Thyroid gland (tissue), 4 donors: ENCODE results near the gene CCND2. TPM values are rescaled to one million over a fixed set of nuclear protein-coding genes. Genes with fewer than 3 reads are reported as not detected.

Experiments
- DNase-seq, 2 donors: peaks; one replicate each; pipeline ENCODE4 v3.0.0-alpha.2; 2019
- H3K27ac ChIP-seq, 3 donors: fragments of 200-600 bp; sonication (generic); 1 replicate in 2 of 3; 2 replicates in 1 of 3; pipeline ENCODE4 v1.5.1; 2016 to 2019; ENCODE audit warnings: mild to moderate bottlenecking in 1 of 3, moderate library complexity in 1 of 3
- H3K27me3 ChIP-seq: fragments of 200-600 bp; sonication (generic); one replicate; pipeline ENCODE4 v1.5.1; 2019
- H3K36me3 ChIP-seq, 2 donors: fragments of 200-600 bp; sonication (generic); one replicate each; pipeline ENCODE4 v1.5.1; 2016 to 2019
- H3K4me1 ChIP-seq, 2 donors: fragments of 200-600 bp; sonication (generic); one replicate each; pipeline ENCODE4 v1.5.1; 2017 to 2019
- H3K4me3 ChIP-seq, 3 donors: fragments of 200-600 bp; sonication (generic); replicated peaks in 1 of 3; 1 replicate in 2 of 3; 2 replicates in 1 of 3; pipeline ENCODE4 v1.5.1; 2016; ENCODE audit warnings: mild to moderate bottlenecking in 1 of 3
- H3K9me3 ChIP-seq: fragments of 200-600 bp; sonication (generic); one replicate; pipeline ENCODE4 v1.5.1; 2017
- CTCF ChIP-seq, 6 experiments: fragments of 200-600 bp in 3 of 6; fragments of 450-650 bp in 3 of 6; sonication (generic) in 3 of 6; IDR thresholded peaks; one replicate each; pipeline ENCODE4 v1.5.1; 2016 to 2019; ENCODE audit warnings: antibody characterized with exemption in 6 of 6, mild to moderate bottlenecking in 2 of 6, inconsistent platforms in 1 of 6, moderate library complexity in 1 of 6
- POLR2A ChIP-seq, 2 donors: fragments of 450-650 bp; IDR thresholded peaks; one replicate each; pipeline ENCODE4 v1.6.1; 2017; ENCODE audit warnings: antibody characterized with exemption in 2 of 2, mild to moderate bottlenecking in 2 of 2, moderate library complexity in 1 of 2
- WGBS, 2 donors: methylation state at CpG; one replicate each; pipeline ENCODE4 v1.1.5; 2017; 5-methylcytosine and 5-hydroxymethylcytosine counted together
- intact Hi-C: fragments of 100-400 bp; cut with DNase I; formaldehyde crosslinking; loops from one replicate; pipeline ENCODE4 v1.15.1; 2023
- total RNA-seq, 4 donors: library from RNA; depleted of rRNA; stranded (reverse); fragments of >200 nt; gene quantifications; one replicate each; pipeline ENCODE4 v1.2.3, GENCODE V29; 2016

CCND2 gene
- total RNA-seq, 4 donors from 2014 or later: 81.4 to 135 (median 122) TPM

- no peaks in the 10 kb centered on the region for H3K27me3 ChIP-seq
- H3K4me1 ChIP-seq: peaks cover 0 to 5% of the 10 kb centered on the region in 2 donors
- DNase-seq: no peak
- H3K4me3 ChIP-seq: no peak overlapping the region
- no peak overlapping the region for H3K27ac ChIP-seq
- TF ChIP-seq POLR2A (IDR thresholded peaks at IDR 0.05) (no peak), CTCF (IDR thresholded peaks at IDR 0.05) (no peak)
- WGBS, 2 donors: 86 to 88% methylated on average over 27 to 28 of the region's 28 CpGs
- H3K36me3 ChIP-seq: peaks cover 39 to 55% of the 10 kb centered on the region in 2 donors
- no peaks in the 10 kb centered on the region for H3K9me3 ChIP-seq
- intact Hi-C loops: no loop called here
Observed at GRCh38 chr12:4289998-4290790, 16.6 kb downstream of the CCND2 start.

- Histone ChIP-seq H3K27ac (no peak overlapping the region), H3K36me3 (peaks cover 33 to 37% of the 10 kb centered on the region in 2 donors), H3K9me3 (no peaks in the 10 kb centered on the region), H3K4me1 (peaks cover 0 to 12% of the 10 kb centered on the region in 2 donors), H3K4me3 (no peak overlapping the region), H3K27me3 (no peaks in the 10 kb centered on the region)
- TF ChIP-seq CTCF (IDR thresholded peaks at IDR 0.05) (no peak), POLR2A (IDR thresholded peaks at IDR 0.05) (no peak)
- DNase-seq: no peak
- WGBS, 2 donors: 78% methylated on average over 16 of the region's 16 CpGs
- intact Hi-C loops: no loop called here
Observed at GRCh38 chr12:4292341-4293073, 18.9 kb downstream of the CCND2 start.

GRCh38 chr12:4293299-4293965 lies 19.9 kb downstream of the CCND2 start:
- no peaks in the 10 kb centered on the region for H3K27me3 ChIP-seq
- 91% methylated on average over 14 of the region's 14 CpGs for WGBS, 2 donors
- no peak overlapping the region for H3K27ac ChIP-seq
- H3K9me3 ChIP-seq: no peaks in the 10 kb centered on the region
- H3K4me3 ChIP-seq: no peak overlapping the region
- TF ChIP-seq CTCF (IDR thresholded peaks at IDR 0.05): no peak
- no peak for TF ChIP-seq POLR2A (IDR thresholded peaks at IDR 0.05)
- intact Hi-C loops: no loop called here
- DNase-seq: no peak
- H3K36me3 ChIP-seq: peaks cover 31 to 32% of the 10 kb centered on the region in 2 donors
- H3K4me1 ChIP-seq: peaks cover 0 to 12% of the 10 kb centered on the region in 2 donors

GRCh38 chr12:4293966-4294505 lies 20.5 kb downstream of the CCND2 start:
- no peaks in the 10 kb centered on the region for H3K27me3 ChIP-seq

More at GRCh38 chr12:4293966-4294505, 20.5 kb downstream of the CCND2 start:
- peaks cover 0 to 12% of the 10 kb centered on the region in 2 donors for H3K4me1 ChIP-seq
- H3K4me3 ChIP-seq: no peak overlapping the region
- no peak overlapping the region for H3K27ac ChIP-seq
- peaks cover 26 to 28% of the 10 kb centered on the region in 2 donors for H3K36me3 ChIP-seq
- intact Hi-C loops: no loop called here
- DNase-seq: no peak
- WGBS, 2 donors: 82% methylated on average over 15 to 16 of the region's 16 CpGs
- TF ChIP-seq CTCF (IDR thresholded peaks at IDR 0.05): no peak
- TF ChIP-seq POLR2A (IDR thresholded peaks at IDR 0.05): no peak
- no peaks in the 10 kb centered on the region for H3K9me3 ChIP-seq
